NCI-H146 treated with DMSO at 0.1 percent for 48 hours (cell line): ENCODE measurements around the gene CCDC159.
"Not testable (repeated sequence)": the region's sequence is repeated elsewhere in the genome, so short reads cannot be mapped to it uniquely, and the experiment has no call there.

ENCODE experiments used
- DNase-seq: peaks from one replicate; lab custom pipeline; 2025; ENCODE audit not compliant: unreplicated experiment; lab: John Stamatoyannopoulos, UW

The CCDC159 gene

GRCh38 chr19:11364296-11364904, 18.1 kb downstream of the CCDC159 start:
- DNase-seq: no peak

- no peak for DNase-seq
These were observed 18.6 kb downstream of the CCDC159 start for GRCh38 chr19:11364935-11365334.

- DNase-seq: no peak
These were observed 19.3 kb downstream of the CCDC159 start for GRCh38 chr19:11365557-11366117.

- DNase-seq: no peak
These were observed 21.2 kb downstream of the CCDC159 start for GRCh38 chr19:11367528-11367927.

- no peak for DNase-seq
These were observed 24.4 kb downstream of the CCDC159 start for GRCh38 chr19:11370744-11371143.

- DNase-seq: peak; percentile 91
These were observed 27.0 kb downstream of the CCDC159 start for GRCh38 chr19:11373166-11373884.

GRCh38 chr19:11373885-11374432, 27.6 kb downstream of the CCDC159 start:
- DNase-seq: no peak

- DNase-seq: peak; percentile 100
These were observed 28.3 kb downstream of the CCDC159 start, which contains the start of gene SWSAP1 for GRCh38 chr19:11374433-11375142. TSS of gene SWSAP1 (plus strand) at chr19:11374666. CDS start at chr19:11374681, 15 bp downstream.

GRCh38 chr19:11375143-11375948, 29.0 kb downstream of the CCDC159 start:
- DNase-seq: peak; percentile 55

GRCh38 chr19:11377237-11377636, 30.9 kb downstream of the CCDC159 start:
- DNase-seq: no peak

- DNase-seq: no peak
These were observed 31.4 kb downstream of the CCDC159 start for GRCh38 chr19:11377756-11378155.

GRCh38 chr19:11378319-11379189, 32.2 kb downstream of the CCDC159 start:
- DNase-seq: no peak

- DNase-seq: not testable (repeated sequence)
These were observed 33.0 kb downstream of the CCDC159 start for GRCh38 chr19:11379269-11379845.

GRCh38 chr19:11379857-11380350, 33.6 kb downstream of the CCDC159 start:
- DNase-seq: no peak

- DNase-seq: peak; percentile 100
These were observed 34.6 kb downstream of the CCDC159 start for GRCh38 chr19:11380653-11381537.

- peak; percentile 36 for DNase-seq
These were observed 36.8 kb downstream of the CCDC159 start for GRCh38 chr19:11382898-11383705.

GRCh38 chr19:11383706-11384048, 37.4 kb downstream of the CCDC159 start:
- DNase-seq: no peak
